Endothelial cell of umbilical vein (primary cell): ENCODE results near the gene DIS3L2. TPM values are rescaled to one million over a fixed set of nuclear protein-coding genes. Genes with fewer than 3 reads are reported as not detected.

Experiments
- BruUV-seq: library from RNA; stranded (reverse); fragments of 400-500 nt; replicated peaks from 2 replicates; lab custom pipeline; 2021; lab: Mats Ljungman, UMichigan
- CTCF ChIA-PET: fragments of 300-600, 350-600 bp; sonication (Branson Sonifier 250); formaldehyde crosslinking; loops from one replicate; lab custom pipeline; 2021; ENCODE audit warnings: antibody characterized with exemption, inconsistent platforms; lab: Charles Lee
- POLR2A ChIA-PET: fragments of 300-600, 350-600 bp; sonication (Branson Sonifier 250); formaldehyde crosslinking; loops from one replicate; lab custom pipeline; 2021; ENCODE audit warnings: antibody characterized with exemption, inconsistent platforms; lab: Charles Lee
- DNase-seq: peaks from one replicate; pipeline ENCODE4 v3.0.0-alpha.2; 2011; ENCODE audit warnings: low read depth, low spot score
- FAIRE-seq: peaks from 2 replicates; lab custom pipeline; 2011; peaks lifted over from hg19 to GRCh38; lab: Jason Lieb, UNC
- H2AFZ ChIP-seq: 2 replicates; pipeline ENCODE4 v1.6.0; 2012; ENCODE audit warnings: low read depth, low read length, control low read depth, inconsistent platforms
- H3K27ac ChIP-seq: 2 replicates; pipeline ENCODE4 v1.5.1; 2011; ENCODE audit warnings: low read depth, mild to moderate bottlenecking, control low read depth, low read length, moderate library complexity; ENCODE audit not compliant: insufficient read depth
- H3K27me3 ChIP-seq, 2 experiments: 2 replicates each; pipeline versions ENCODE4 v1.6.0 to v1.6.1; 2011; ENCODE audit warnings: low read length in 2 of 2, mixed read lengths in 1 of 2; ENCODE audit not compliant: control insufficient read depth in 2 of 2, insufficient read depth in 2 of 2
- H3K36me3 ChIP-seq, 2 experiments: 2 replicates in 1 of 2; 3 replicates in 1 of 2; pipeline ENCODE4 v1.5.1; 2011; ENCODE audit warnings: low read length in 2 of 2, mild to moderate bottlenecking in 1 of 2, moderate library complexity in 1 of 2; ENCODE audit not compliant: control insufficient read depth in 2 of 2, insufficient read depth in 2 of 2; ENCODE audit errors: extremely low read depth in 1 of 2
- H3K4me1 ChIP-seq: 3 replicates; pipeline ENCODE4 v1.5.1; 2011; ENCODE audit warnings: mild to moderate bottlenecking, low read length; ENCODE audit not compliant: control insufficient read depth, insufficient read depth; ENCODE audit errors: extremely low read depth
- H3K4me2 ChIP-seq: 2 replicates; pipeline ENCODE4 v1.6.1; 2011; ENCODE audit warnings: low read length, control low read depth, mixed read lengths; ENCODE audit not compliant: insufficient read depth
- H3K4me3 ChIP-seq, 3 experiments: fragments of 200-600 bp in 1 of 3; sonication (generic), shearing (Covaris generic) in 1 of 3; replicated peaks in 1 of 3; 2 replicates each; pipeline ENCODE4 v1.5.1; 2011 to 2016; ENCODE audit warnings: control low read depth in 3 of 3, low read length in 3 of 3, mild to moderate bottlenecking in 2 of 3, inconsistent platforms in 1 of 3, low read depth in 1 of 3, moderate library complexity in 1 of 3; ENCODE audit not compliant: insufficient read depth in 1 of 3
- H3K79me2 ChIP-seq: 2 replicates; pipeline ENCODE4 v1.6.0; 2012; ENCODE audit warnings: low read length, inconsistent platforms; ENCODE audit not compliant: control insufficient read depth, insufficient read depth
- H3K9ac ChIP-seq: replicated peaks from 2 replicates; pipeline ENCODE3; 2011; ENCODE audit warnings: low read length, control low read depth; ENCODE audit not compliant: insufficient read depth; ENCODE audit errors: extremely low read depth
- H3K9me1 ChIP-seq: replicated peaks from 3 replicates; pipeline ENCODE4 v1.6.0; 2011; ENCODE audit warnings: mild to moderate bottlenecking, low read length; ENCODE audit not compliant: control insufficient read depth, insufficient read depth; ENCODE audit errors: extremely low read depth
- H3K9me3 ChIP-seq: replicated peaks from 2 replicates; pipeline ENCODE4 v1.5.1; 2012; ENCODE audit warnings: low read length, inconsistent platforms; ENCODE audit not compliant: control insufficient read depth, insufficient read depth
- H4K20me1 ChIP-seq: replicated peaks from 2 replicates; pipeline ENCODE3; 2011; ENCODE audit warnings: mild to moderate bottlenecking, low read length; ENCODE audit not compliant: control insufficient read depth, insufficient read depth; ENCODE audit errors: extremely low read depth
- EZH2 ChIP-seq: IDR thresholded peaks from 2 replicates; pipeline ENCODE4 v1.6.1; 2012; ENCODE audit warnings: borderline replicate concordance, low read depth, mild to moderate bottlenecking, moderate library complexity, low read length, inconsistent platforms; ENCODE audit not compliant: severe bottlenecking
- FOS ChIP-seq: IDR thresholded peaks from 2 replicates; pipeline ENCODE4 v1.6.1; 2011; ENCODE audit warnings: mild to moderate bottlenecking, low read length, moderate library complexity, borderline replicate concordance; ENCODE audit not compliant: insufficient read depth
- GATA2 ChIP-seq: IDR thresholded peaks from 2 replicates; pipeline ENCODE4 v1.7.0; 2011; ENCODE audit warnings: low read depth, mild to moderate bottlenecking, moderate library complexity, mixed read lengths, low read length; ENCODE audit not compliant: insufficient read length, insufficient read depth
- JUN ChIP-seq: IDR thresholded peaks from 2 replicates; pipeline ENCODE4 v1.6.1; 2011; ENCODE audit warnings: borderline replicate concordance, low read depth; ENCODE audit not compliant: insufficient read length, insufficient read depth
- MAX ChIP-seq: IDR thresholded peaks from 2 replicates; pipeline ENCODE4 v1.6.1; 2011; ENCODE audit not compliant: insufficient read depth, insufficient read length
- MYC ChIP-seq: IDR thresholded peaks from one replicate; pipeline ENCODE4 v1.6.1; 2011; ENCODE audit warnings: mild to moderate bottlenecking, low read depth, low read length
- POLR2A ChIP-seq: IDR thresholded peaks from 2 replicates; pipeline ENCODE4 v1.6.1; 2012; ENCODE audit warnings: low read depth, mild to moderate bottlenecking, control low read depth, low read length
- POLR2AphosphoS5 ChIP-seq: IDR thresholded peaks from 2 replicates; pipeline ENCODE4 v1.6.1; 2012; ENCODE audit warnings: low read depth, mild to moderate bottlenecking, control low read depth, low read length, moderate library complexity; ENCODE audit not compliant: insufficient read depth
- dilution Hi-C: fragments of 300-500 bp; cut with MboI; formaldehyde crosslinking; loops from one replicate; pipeline ENCODE4 v1.15.0; 2019; ENCODE audit warnings: low sequenced_read_pairs; ENCODE audit not compliant: extremely low pct_ligation_motif_present
- intact Hi-C: fragments of 100-400 bp; cut with micrococcal nuclease; formaldehyde crosslinking; loops from one replicate; pipeline ENCODE4 v1.10.0; 2022
- polyA plus RNA-seq, 4 experiments: library from polyadenylated mRNA; depleted of rRNA in 3 of 4; stranded (reverse) in 3 of 4; unstranded in 1 of 4; fragments of >200 nt; gene quantifications; 2 replicates each; pipeline versions ENCODE4 v1.2.1 to v1.2.3, GENCODE V29; 2011 to 2012; ENCODE audit warnings: missing spikeins in 1 of 4
- total RNA-seq: library from RNA; stranded (reverse); gene quantifications from 2 replicates; pipeline ENCODE4 v1.2.3, GENCODE V29; 2021
- TF ChIP-seq, protein P1 (sequence below), 2 donors: IDR thresholded peaks; 1 replicate in 1 of 2; 2 replicates in 1 of 2; pipeline ENCODE4 v1.5.1; 2011; ENCODE audit warnings: low read length in 2 of 2, mild to moderate bottlenecking in 2 of 2, moderate library complexity in 2 of 2, control low read depth in 1 of 2, inconsistent platforms in 1 of 2, low read depth in 1 of 2; ENCODE audit not compliant: insufficient read depth in 1 of 2; ENCODE audit errors: extremely low read depth in 1 of 2

DIS3L2 gene
- total and polyA plus RNA-seq, 2 donors (not counting 3 experiments of a cell fraction or from before 2014, with no cell fraction given), result 14.6 to 31.2 TPM

GRCh38 chr2:232097260-232097659 lies 135.7 kb downstream of the DIS3L2 start:
- dilution Hi-C loops, result no loop called here
- Histone ChIP-seq H3K4me3 (no peak overlapping the region), H3K4me2 (no peak overlapping the region), H3K79me2 (no peaks in the 10 kb centered on the region), H3K9me1 (no peaks in the 10 kb centered on the region), H3K9me3 (no peaks in the 10 kb centered on the region), H3K36me3 (no peaks in the 10 kb centered on the region), H3K4me1 (no peaks in the 10 kb centered on the region), H4K20me1 (no peaks in the 10 kb centered on the region), H3K27ac (no peak overlapping the region), H2AFZ (no peak overlapping the region), H3K27me3 (no peaks in the 10 kb centered on the region), H3K9ac (no peak overlapping the region)
- no peak for TF ChIP-seq JUN
- TF ChIP-seq MAX, result no peak
- no peak for TF ChIP-seq MYC
- TF ChIP-seq POLR2AphosphoS5, result no peak
- TF ChIP-seq GATA2, result no peak
- TF ChIP-seq POLR2A, result no peak
- TF ChIP-seq FOS, result no peak
- no peak for FAIRE-seq
- ChIA-PET CTCF (no interaction called here), POLR2A (no interaction called here)
- BruUV-seq, result no TSS peak
- intact Hi-C loops, result no loop called here
- no peak for DNase-seq

DNA sequence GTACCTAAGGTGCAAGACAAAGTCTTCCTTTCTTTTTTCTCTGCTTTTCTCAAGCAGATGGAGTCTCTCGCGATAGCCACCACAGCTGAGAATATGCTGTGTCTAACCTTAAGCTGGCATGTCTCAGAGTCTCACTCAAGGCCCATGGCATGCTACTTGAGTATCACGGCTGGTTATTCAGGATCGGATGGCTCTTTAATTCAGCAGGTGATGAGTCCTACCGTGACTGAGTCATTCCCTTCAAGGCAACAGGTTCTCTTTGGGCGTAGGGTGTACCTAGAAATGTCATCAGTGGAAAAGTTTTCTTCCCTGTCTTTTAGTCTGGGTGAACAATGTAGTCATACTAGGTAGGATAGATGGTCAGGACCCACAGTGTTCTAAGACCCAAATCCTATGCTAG lies 136.2 kb downstream of the DIS3L2 start:
- dilution Hi-C loops (no loop called here), intact Hi-C loops (no loop called here)
- Histone ChIP-seq H3K27ac (no peak overlapping the region), H3K79me2 (no peaks in the 10 kb centered on the region), H3K27me3 (no peaks in the 10 kb centered on the region), H3K9ac (no peak overlapping the region), H3K4me2 (no peak overlapping the region), H4K20me1 (no peaks in the 10 kb centered on the region), H3K9me1 (no peaks in the 10 kb centered on the region), H3K4me3 (no peak overlapping the region), H3K9me3 (no peaks in the 10 kb centered on the region), H3K4me1 (no peaks in the 10 kb centered on the region), H3K36me3 (no peaks in the 10 kb centered on the region), H2AFZ (no peak overlapping the region)
- POLR2A ChIA-PET, result no interaction called here
- DNase-seq, result no peak
- no peak for FAIRE-seq
- BruUV-seq, result no TSS peak
- CTCF ChIA-PET, result no interaction called here
- TF ChIP-seq MYC (no peak), POLR2AphosphoS5 (no peak), POLR2A (no peak), GATA2 (no peak), JUN (no peak), FOS (no peak), EZH2 (no peak), MAX (no peak)
- TF ChIP-seq, protein P1, sequence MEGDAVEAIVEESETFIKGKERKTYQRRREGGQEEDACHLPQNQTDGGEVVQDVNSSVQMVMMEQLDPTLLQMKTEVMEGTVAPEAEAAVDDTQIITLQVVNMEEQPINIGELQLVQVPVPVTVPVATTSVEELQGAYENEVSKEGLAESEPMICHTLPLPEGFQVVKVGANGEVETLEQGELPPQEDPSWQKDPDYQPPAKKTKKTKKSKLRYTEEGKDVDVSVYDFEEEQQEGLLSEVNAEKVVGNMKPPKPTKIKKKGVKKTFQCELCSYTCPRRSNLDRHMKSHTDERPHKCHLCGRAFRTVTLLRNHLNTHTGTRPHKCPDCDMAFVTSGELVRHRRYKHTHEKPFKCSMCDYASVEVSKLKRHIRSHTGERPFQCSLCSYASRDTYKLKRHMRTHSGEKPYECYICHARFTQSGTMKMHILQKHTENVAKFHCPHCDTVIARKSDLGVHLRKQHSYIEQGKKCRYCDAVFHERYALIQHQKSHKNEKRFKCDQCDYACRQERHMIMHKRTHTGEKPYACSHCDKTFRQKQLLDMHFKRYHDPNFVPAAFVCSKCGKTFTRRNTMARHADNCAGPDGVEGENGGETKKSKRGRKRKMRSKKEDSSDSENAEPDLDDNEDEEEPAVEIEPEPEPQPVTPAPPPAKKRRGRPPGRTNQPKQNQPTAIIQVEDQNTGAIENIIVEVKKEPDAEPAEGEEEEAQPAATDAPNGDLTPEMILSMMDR (IDR thresholded peaks at IDR 0.05; ENCODE audit: extremely low read depth in 1 of 2, insufficient read depth in 1 of 2, low read depth in 1 of 2, low read length in 2 of 2), result no peak
